B cell (primary cell): ENCODE measurements around the gene NDST1. TPM values are rescaled to one million over a fixed set of nuclear protein-coding genes. Genes with fewer than 3 reads are reported as not detected.

ENCODE experiments used
- ATAC-seq: fragments of 200-7000 bp; cut with Tn5 transposase; one replicate; pipeline ENCODE4 v1.10.0; 2021; ENCODE audit warnings: low read depth, mild to moderate bottlenecking, moderate number of reproducible peaks, moderate library complexity
- CTCF ChIA-PET: fragments of 350-600 bp; sonication (Branson Sonifier 250); formaldehyde crosslinking; loops from one replicate; lab custom pipeline; 2021; ENCODE audit warnings: antibody characterized with exemption, inconsistent platforms; lab: Charles Lee
- POLR2A ChIA-PET: fragments of 350-600 bp; sonication (Branson Sonifier 250); formaldehyde crosslinking; loops from one replicate; lab custom pipeline; 2021; ENCODE audit warnings: antibody characterized with exemption; lab: Charles Lee
- DNase-seq: peaks from one replicate; pipeline ENCODE4 v3.0.0; 2013
- H2AFZ ChIP-seq: 2 replicates; pipeline ENCODE4 v1.6.1; 2012; ENCODE audit warnings: mild to moderate bottlenecking, low read depth, low read length; ENCODE audit not compliant: insufficient read depth, poor library complexity, severe bottlenecking
- H3K27ac ChIP-seq, 2 donors: 1 replicate in 1 of 2; 2 replicates in 1 of 2; pipeline ENCODE4 v1.5.1; 2012 to 2013; ENCODE audit warnings: low read length in 2 of 2, mild to moderate bottlenecking in 2 of 2, moderate library complexity in 1 of 2
- H3K27me3 ChIP-seq, 4 experiments: fragments of 200-600 bp in 1 of 4; sonication (generic) in 1 of 4; replicated peaks in 1 of 4; 1 replicate in 2 of 4; 2 replicates in 2 of 4; pipeline versions ENCODE4 v1.6.1 to v1.7.0; 2013 to 2016; ENCODE audit warnings: low read length in 3 of 4, mild to moderate bottlenecking in 2 of 4, mixed read lengths in 1 of 4, moderate library complexity in 1 of 4; ENCODE audit not compliant: insufficient read depth in 4 of 4, control insufficient read depth in 3 of 4; ENCODE audit errors: control extremely low read depth in 1 of 4
- H3K36me3 ChIP-seq, 2 experiments: replicated peaks in 1 of 2; 1 replicate in 1 of 2; 2 replicates in 1 of 2; pipeline versions ENCODE4 v1.6.1 to v1.7.1; 2013; ENCODE audit warnings: low read length in 1 of 2; ENCODE audit not compliant: insufficient read depth in 2 of 2, control insufficient read depth in 1 of 2; ENCODE audit errors: control extremely low read depth in 1 of 2, extremely low read depth in 1 of 2
- H3K4me1 ChIP-seq, 2 donors: fragments of 200-600 bp in 1 of 2; sonication (generic) in 1 of 2; 1 replicate in 1 of 2; 2 replicates in 1 of 2; pipeline versions ENCODE4 v1.5.1 to v1.6.1; 2013 to 2017; ENCODE audit warnings: low read length in 2 of 2; ENCODE audit not compliant: control insufficient read depth in 2 of 2, insufficient read depth in 2 of 2
- H3K4me2 ChIP-seq: replicated peaks from 2 replicates; pipeline ENCODE3; 2012; ENCODE audit warnings: mild to moderate bottlenecking, low read depth, low read length; ENCODE audit not compliant: poor library complexity, severe bottlenecking
- H3K4me3 ChIP-seq, 5 experiments: fragments of 200-600 bp in 1 of 5; sonication (generic) in 1 of 5; 1 replicate in 3 of 5; 2 replicates in 2 of 5; pipeline versions ENCODE4 v1.5.1 to v1.7.0; 2011 to 2016; ENCODE audit warnings: low read length in 4 of 5, mild to moderate bottlenecking in 4 of 5, low read depth in 2 of 5, control low read depth in 1 of 5, moderate library complexity in 1 of 5; ENCODE audit not compliant: insufficient read depth in 1 of 5; ENCODE audit errors: control extremely low read depth in 1 of 5, extremely low read depth in 1 of 5
- H3K79me2 ChIP-seq: fragments of 200-600 bp; sonication (generic); one replicate; pipeline ENCODE4 v1.6.0; 2016; ENCODE audit warnings: low read length; ENCODE audit not compliant: control insufficient read depth, insufficient read depth
- H3K9ac ChIP-seq: fragments of 200-600 bp; sonication (generic); 2 replicates; pipeline ENCODE4 v1.6.1; 2017; ENCODE audit warnings: mild to moderate bottlenecking, low read length, moderate library complexity
- H3K9me3 ChIP-seq, 3 donors: one replicate each; pipeline versions ENCODE4 v1.6.1 to v1.7.1; 2013; ENCODE audit warnings: low read length in 2 of 3; ENCODE audit not compliant: control insufficient read depth in 2 of 3, insufficient read depth in 1 of 3; ENCODE audit errors: control extremely low read depth in 1 of 3
- H4K20me1 ChIP-seq: 2 replicates; pipeline ENCODE4 v1.6.0; 2012; ENCODE audit warnings: mild to moderate bottlenecking, low read length; ENCODE audit not compliant: insufficient read depth, control insufficient read depth, poor library complexity, severe bottlenecking
- H3K27ac Mint-ChIP-seq: one replicate; pipeline ENCODE4 v1.8.0; 2021; ENCODE audit warnings: mixed read lengths
- H3K27me3 Mint-ChIP-seq: one replicate; pipeline ENCODE4 v1.8.0; 2021; ENCODE audit warnings: mixed read lengths
- H3K4me1 Mint-ChIP-seq: one replicate; pipeline ENCODE4 v1.8.0; 2021; ENCODE audit warnings: mixed read lengths
- H3K4me3 Mint-ChIP-seq: one replicate; pipeline ENCODE4 v1.8.0; 2021; ENCODE audit warnings: mixed read lengths
- H3K9me3 Mint-ChIP-seq: one replicate; pipeline ENCODE4 v1.8.0; 2022; ENCODE audit warnings: mixed read lengths; ENCODE audit not compliant: insufficient read depth
- CTCF ChIP-seq: fragments of 200-600 bp; IDR thresholded peaks from one replicate; pipeline ENCODE4 v1.8.0; 2022; ENCODE audit warnings: antibody characterized with exemption, mild to moderate bottlenecking
- EZH2 ChIP-seq: IDR thresholded peaks from 2 replicates; pipeline ENCODE4 v1.6.1; 2012; ENCODE audit warnings: borderline replicate concordance, low read depth, mild to moderate bottlenecking, moderate library complexity, low read length; ENCODE audit not compliant: insufficient read depth, poor library complexity, severe bottlenecking
- WGBS: methylation state at CpG from one replicate; pipeline ENCODE4 v1.1.5; 2013; ENCODE audit warnings: missing lambda C conversion rate; ENCODE audit not compliant: insufficient coverage; 5-methylcytosine and 5-hydroxymethylcytosine counted together
- intact Hi-C: fragments of 100-400 bp; cut with micrococcal nuclease; formaldehyde crosslinking; loops from one replicate; pipeline ENCODE4 v1.10.0; 2022
- polyA plus RNA-seq: library from polyadenylated mRNA; depleted of rRNA; stranded (reverse); fragments of >200 nt; gene quantifications from 2 replicates; pipeline ENCODE4 v1.2.3, GENCODE V29; 2012
- total RNA-seq, 2 donors: library from RNA; stranded (reverse); fragments of 120-200 nt in 1 of 2; gene quantifications; 1 replicate in 1 of 2; 2 replicates in 1 of 2; pipeline versions ENCODE4 v1.2.3 to v1.2.4, GENCODE V29; 2013 to 2022

Gene NDST1
- total and polyA plus RNA-seq, 2 donors (not counting 1 experiment from before 2014, with no cell fraction given), result 4.3 to 7.0 TPM

- H3K9ac ChIP-seq, result no peak overlapping the region
These were observed 11.8 kb upstream of the NDST1 start for GRCh38 chr5:150496098-150496497.

GRCh38 chr5:150496534-150496933, 11.4 kb upstream of the NDST1 start:
- intact Hi-C loops, result no loop called here
- H3K36me3 ChIP-seq, result no peaks in the 10 kb centered on the region
- ATAC-seq, result no peak
- no peak for DNase-seq
- no peaks in the 10 kb centered on the region for H3K9me3 ChIP-seq
- TF ChIP-seq CTCF (no peak), EZH2 (no peak)
- no peak overlapping the region for H3K4me2 ChIP-seq
- H3K4me1 ChIP-seq, result peaks cover 7 to 12% of the 10 kb centered on the region in 2 donors
- H3K27ac ChIP-seq, result no peak overlapping the region
- 100% methylated on average over 1 of the region's 4 CpGs for WGBS
- Mint-ChIP-seq H3K4me3 (no peak overlapping the region), H3K9me3 (no peaks in the 10 kb centered on the region), H3K4me1 (peaks cover 19% of the 10 kb centered on the region), H3K27ac (no peak overlapping the region), H3K27me3 (no peaks in the 10 kb centered on the region)
- no peaks in the 10 kb centered on the region for H4K20me1 ChIP-seq
- CTCF ChIA-PET, result interaction anchor here (0.6 kb wide), 1 partner anchor 45 kb away, joined by 3 read pairs; no protein-coding TSS in a partner anchor
- no peak overlapping the region for H2AFZ ChIP-seq
- POLR2A ChIA-PET, result no interaction called here
- no peak overlapping the region for H3K9ac ChIP-seq
- H3K27me3 ChIP-seq, result no peaks in the 10 kb centered on the region
- no peak overlapping the region for H3K4me3 ChIP-seq
- peaks cover 21% of the 10 kb centered on the region for H3K79me2 ChIP-seq

More at GRCh38 chr5:150496098-150496497, 11.8 kb upstream of the NDST1 start:
- Histone ChIP-seq H3K27ac (no peak overlapping the region), H3K9me3 (no peaks in the 10 kb centered on the region), H3K4me2 (no peak overlapping the region), H3K36me3 (no peaks in the 10 kb centered on the region), H3K4me3 (no peak overlapping the region), H4K20me1 (no peaks in the 10 kb centered on the region), H3K4me1 (peaks cover 8 to 17% of the 10 kb centered on the region in 2 donors), H3K79me2 (peaks cover 17% of the 10 kb centered on the region), H2AFZ (no peak overlapping the region), H3K27me3 (no peaks in the 10 kb centered on the region)
- Mint-ChIP-seq H3K27ac (no peak overlapping the region), H3K4me3 (no peak overlapping the region), H3K9me3 (no peaks in the 10 kb centered on the region), H3K27me3 (no peaks in the 10 kb centered on the region), H3K4me1 (peaks cover 23% of the 10 kb centered on the region)
- no peak for DNase-seq
- no peak for TF ChIP-seq CTCF
- no peak for TF ChIP-seq EZH2
- WGBS, result 100% methylated on average over 3 of the region's 3 CpGs
- ATAC-seq, result no peak
- ChIA-PET POLR2A (no interaction called here), CTCF (no interaction called here)
- intact Hi-C loops, result no loop called here
